Mesenchymal stem cell (in vitro differentiated cells and primary cell): ENCODE data around the gene KHDC1.
"Not testable (repeated sequence)": the region's sequence is repeated elsewhere in the genome, so short reads cannot be mapped to it uniquely, and the experiment has no call there.

ENCODE experiments used
- DNase-seq: peaks from one replicate; pipeline ENCODE4 v3.0.0-alpha.2; 2013
- H2AFZ ChIP-seq: one replicate; pipeline ENCODE4 v1.6.1; 2013; ENCODE audit warnings: low read depth, mild to moderate bottlenecking, control low read depth, inconsistent platforms, low read length, moderate library complexity
- H2AK5ac ChIP-seq: 2 replicates; pipeline ENCODE4 v1.6.1; 2013; ENCODE audit warnings: low read length, moderate library complexity, mild to moderate bottlenecking, inconsistent platforms; ENCODE audit not compliant: severe bottlenecking
- H2BK120ac ChIP-seq: one replicate; pipeline ENCODE4 v1.6.1; 2013; ENCODE audit warnings: low read depth, mild to moderate bottlenecking, inconsistent platforms, low read length, moderate library complexity
- H2BK12ac ChIP-seq, 2 experiments: one replicate each; pipeline ENCODE4 v1.6.1; 2013; ENCODE audit warnings: inconsistent platforms in 2 of 2, low read length in 2 of 2, mild to moderate bottlenecking in 2 of 2, moderate library complexity in 2 of 2, control low read depth in 1 of 2
- H2BK15ac ChIP-seq: one replicate; pipeline ENCODE4 v1.6.1; 2013; ENCODE audit warnings: mild to moderate bottlenecking, low read depth, inconsistent platforms; ENCODE audit not compliant: poor library complexity, severe bottlenecking
- H2BK5ac ChIP-seq: 2 replicates; pipeline ENCODE4 v1.6.1; 2013; ENCODE audit warnings: low read depth, mild to moderate bottlenecking, low read length, control low read depth, inconsistent platforms; ENCODE audit not compliant: poor library complexity, severe bottlenecking
- H3K14ac ChIP-seq, 2 experiments: one replicate each; pipeline ENCODE4 v1.6.1; 2013; ENCODE audit warnings: inconsistent platforms in 2 of 2, low read length in 2 of 2, control low read depth in 1 of 2, mild to moderate bottlenecking in 1 of 2, moderate library complexity in 1 of 2
- H3K18ac ChIP-seq, 2 experiments: one replicate each; pipeline ENCODE4 v1.6.1; 2013; ENCODE audit warnings: inconsistent platforms in 2 of 2, low read length in 2 of 2, control low read depth in 1 of 2, low read depth in 1 of 2, mild to moderate bottlenecking in 1 of 2
- H3K23ac ChIP-seq, 2 experiments: one replicate each; pipeline ENCODE4 v1.6.1; 2013; ENCODE audit warnings: inconsistent platforms in 2 of 2, low read length in 2 of 2, mild to moderate bottlenecking in 2 of 2, moderate library complexity in 2 of 2, control low read depth in 1 of 2
- H3K27ac ChIP-seq: 2 replicates; pipeline ENCODE4 v1.5.1; 2013; ENCODE audit warnings: mild to moderate bottlenecking, moderate library complexity, low read length, control low read depth, inconsistent platforms; ENCODE audit not compliant: poor library complexity, severe bottlenecking
- H3K27me3 ChIP-seq, 2 experiments: 2 replicates each; pipeline versions ENCODE4 v1.6.1 to v1.7.0; 2013; ENCODE audit warnings: low read length in 2 of 2, mild to moderate bottlenecking in 2 of 2, moderate library complexity in 2 of 2, control low read depth in 1 of 2, inconsistent platforms in 1 of 2; ENCODE audit not compliant: control insufficient read depth in 1 of 2, insufficient read depth in 1 of 2
- H3K36me3 ChIP-seq, 2 experiments: 2 replicates each; pipeline versions ENCODE4 v1.6.1 to v1.7.0; 2013; ENCODE audit warnings: low read length in 2 of 2, control low read depth in 1 of 2, inconsistent platforms in 1 of 2, low read depth in 1 of 2, mild to moderate bottlenecking in 1 of 2; ENCODE audit not compliant: insufficient read depth in 2 of 2, control insufficient read depth in 1 of 2
- H3K4ac ChIP-seq, 2 experiments: one replicate each; pipeline ENCODE4 v1.6.1; 2013; ENCODE audit warnings: inconsistent platforms in 2 of 2, low read length in 2 of 2, mild to moderate bottlenecking in 2 of 2, moderate library complexity in 2 of 2, control low read depth in 1 of 2, low read depth in 1 of 2
- H3K4me1 ChIP-seq: 2 replicates; pipeline ENCODE4 v1.6.1; 2013; ENCODE audit warnings: low read depth, low read length, control low read depth; ENCODE audit not compliant: control insufficient read depth, insufficient read depth
- H3K4me2 ChIP-seq: 2 replicates; pipeline ENCODE4 v1.6.1; 2013; ENCODE audit warnings: low read length, mild to moderate bottlenecking, inconsistent platforms; ENCODE audit not compliant: poor library complexity, severe bottlenecking
- H3K4me3 ChIP-seq, 2 experiments: 2 replicates each; pipeline versions ENCODE4 v1.5.1 to v1.7.0; 2013; ENCODE audit warnings: low read length in 2 of 2, mild to moderate bottlenecking in 2 of 2, control low read depth in 1 of 2, low read depth in 1 of 2; ENCODE audit not compliant: insufficient read depth in 1 of 2
- H3K79me1 ChIP-seq: replicated peaks from 2 replicates; pipeline ENCODE4 v1.6.1; 2013; ENCODE audit warnings: mild to moderate bottlenecking, control low read depth, low read length, inconsistent platforms; ENCODE audit not compliant: poor library complexity, severe bottlenecking
- H3K9ac ChIP-seq: 2 replicates; pipeline ENCODE4 v1.7.0; 2013; ENCODE audit warnings: mild to moderate bottlenecking, low read length, moderate library complexity
- H3K9me3 ChIP-seq: 2 replicates; pipeline ENCODE4 v1.7.0; 2013; ENCODE audit warnings: mild to moderate bottlenecking, low read length; ENCODE audit not compliant: control insufficient read depth
- H4K8ac ChIP-seq: one replicate; pipeline ENCODE4 v1.6.1; 2013; ENCODE audit warnings: inconsistent platforms, mild to moderate bottlenecking, low read length, moderate library complexity
- H4K91ac ChIP-seq: one replicate; pipeline ENCODE4 v1.6.1; 2013; ENCODE audit warnings: mild to moderate bottlenecking, low read length, inconsistent platforms
- WGBS: methylation state at CpG from one replicate; pipeline ENCODE4 v1.1.7; 2013; ENCODE audit warnings: mixed read lengths; 5-methylcytosine and 5-hydroxymethylcytosine counted together

KHDC1 gene

DNA sequence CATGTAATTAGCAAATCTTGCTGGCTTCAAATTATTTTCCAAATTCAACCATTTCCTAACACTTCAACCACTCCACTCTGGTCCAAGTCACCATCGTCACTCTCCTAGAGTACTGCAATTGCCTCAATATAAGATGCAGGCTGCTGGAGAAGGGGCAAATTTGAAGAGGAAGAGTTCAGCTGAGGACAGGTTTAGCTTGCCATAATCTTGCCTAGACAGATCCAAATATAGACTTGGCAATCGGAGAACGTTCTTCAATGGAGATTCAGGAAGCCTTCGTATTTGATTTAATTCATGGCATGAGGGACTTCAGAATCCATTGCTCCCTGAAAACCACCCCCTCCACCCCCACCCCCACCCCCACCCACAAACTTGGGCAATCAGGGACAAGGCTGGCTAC, 22.3 kb downstream of the KHDC1 start:
- no peaks in the 10 kb centered on the region for H3K27me3 ChIP-seq
- no peak overlapping the region for H3K4ac ChIP-seq
- H3K18ac ChIP-seq: no peak overlapping the region
- no peak overlapping the region for H2AFZ ChIP-seq
- H2BK5ac ChIP-seq: no peak overlapping the region
- H3K9ac ChIP-seq: no peak overlapping the region
- H4K8ac ChIP-seq: no peak overlapping the region
- H3K79me1 ChIP-seq: no peaks in the 10 kb centered on the region
- no peak overlapping the region for H4K91ac ChIP-seq
- no peak overlapping the region for H3K4me3 ChIP-seq
- no peak overlapping the region for H2BK15ac ChIP-seq
- no peaks in the 10 kb centered on the region for H3K36me3 ChIP-seq
- peaks cover 1% of the 10 kb centered on the region for H3K4me1 ChIP-seq
- WGBS: 100% methylated on average over 4 of the region's 4 CpGs
- no peaks in the 10 kb centered on the region for H3K9me3 ChIP-seq
- DNase-seq: no peak
- no peak overlapping the region for H3K23ac ChIP-seq
- no peak overlapping the region for H3K27ac ChIP-seq
- H3K14ac ChIP-seq: no peak overlapping the region
- no peak overlapping the region for H2BK12ac ChIP-seq
- no peak overlapping the region for H2AK5ac ChIP-seq
- no peak overlapping the region for H2BK120ac ChIP-seq
- H3K4me2 ChIP-seq: no peak overlapping the region

GRCh38 chr6:73236144-73236750, 26.7 kb downstream of the KHDC1 start:
- Histone ChIP-seq H2BK120ac (no peak overlapping the region), H3K9me3 (no peaks in the 10 kb centered on the region), H4K8ac (no peak overlapping the region), H3K9ac (no peak overlapping the region), H2AFZ (no peak overlapping the region), H3K23ac (no peak overlapping the region), H4K91ac (no peak overlapping the region), H2BK12ac (no peak overlapping the region), H3K36me3 (no peaks in the 10 kb centered on the region), H2AK5ac (no peak overlapping the region), H3K18ac (no peak overlapping the region), H3K4ac (no peak overlapping the region), H3K79me1 (no peaks in the 10 kb centered on the region), H3K27ac (no peak overlapping the region), H3K27me3 (no peaks in the 10 kb centered on the region), H3K14ac (no peak overlapping the region), H3K4me2 (no peak overlapping the region), H2BK5ac (no peak overlapping the region), H3K4me3 (no peak overlapping the region), H2BK15ac (no peak overlapping the region), H3K4me1 (peaks cover 1% of the 10 kb centered on the region)
- DNase-seq: peak; percentile 78
- 60% methylated on average over 4 of the region's 5 CpGs for WGBS

DNA sequence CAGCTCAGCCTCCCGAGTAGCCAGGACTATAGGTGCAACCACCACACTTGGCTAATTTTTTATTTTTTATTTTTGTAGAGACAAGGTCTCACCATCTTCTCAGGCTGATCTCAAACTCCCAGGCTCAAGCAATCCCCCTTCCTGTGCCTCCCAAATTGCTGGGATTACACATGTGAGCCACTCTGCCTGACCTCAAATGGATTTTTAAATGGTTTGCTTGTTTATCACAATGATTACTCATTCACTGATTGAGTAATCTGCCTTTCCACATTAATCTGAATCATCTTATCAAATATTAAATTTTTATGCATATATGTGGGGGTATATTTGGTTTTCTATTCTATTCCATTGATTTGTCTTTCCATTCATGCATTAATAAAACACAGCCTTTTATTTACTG, 28.3 kb downstream of the KHDC1 start:
- Histone ChIP-seq H3K79me1 (no peaks in the 10 kb centered on the region), H3K27me3 (no peaks in the 10 kb centered on the region), H3K14ac (no peak overlapping the region), H3K23ac (no peak overlapping the region), H2BK15ac (no peak overlapping the region), H4K8ac (no peak overlapping the region), H3K27ac (no peak overlapping the region), H3K18ac (no peak overlapping the region), H3K4ac (no peak overlapping the region), H2AK5ac (no peak overlapping the region), H3K36me3 (no peaks in the 10 kb centered on the region), H3K9me3 (no peaks in the 10 kb centered on the region), H2BK12ac (no peak overlapping the region), H2AFZ (no peak overlapping the region), H3K4me1 (peaks cover 1% of the 10 kb centered on the region), H4K91ac (no peak overlapping the region), H2BK120ac (no peak overlapping the region), H2BK5ac (no peak overlapping the region), H3K4me3 (no peak overlapping the region), H3K9ac (peak overlapping the region; percentile 55), H3K4me2 (no peak overlapping the region)
- WGBS: 80% methylated on average over 1 of the region's 1 CpG
- DNase-seq: peak; percentile 49

DNA sequence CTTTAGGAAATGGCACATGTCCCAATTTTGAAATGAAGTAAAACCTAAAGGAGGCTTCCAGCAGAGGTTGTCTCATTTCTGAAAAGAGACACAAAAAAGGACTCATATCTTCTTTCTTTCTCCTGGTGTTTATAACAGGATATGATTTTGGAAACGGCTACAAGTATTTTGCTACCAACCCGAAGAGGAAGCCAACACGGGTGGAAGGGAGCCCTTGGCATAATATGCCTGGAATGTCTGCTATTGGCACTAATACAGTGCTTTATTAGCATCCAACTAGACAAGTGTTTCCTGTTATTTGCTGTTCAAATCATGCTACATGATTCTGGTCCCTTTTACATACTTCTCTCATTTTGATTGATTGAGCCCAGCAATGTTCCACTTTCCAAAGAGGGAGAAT, 29.0 kb downstream of the KHDC1 start:
- H3K4ac ChIP-seq, H2BK5ac ChIP-seq, H3K79me1 ChIP-seq, H2BK12ac ChIP-seq, H3K27ac ChIP-seq, H3K4me3 ChIP-seq, H3K27me3 ChIP-seq, H2BK15ac ChIP-seq, H3K23ac ChIP-seq, DNase-seq, H3K4me1 ChIP-seq, H2BK120ac ChIP-seq, H3K18ac ChIP-seq, H3K4me2 ChIP-seq, H3K9me3 ChIP-seq, H2AK5ac ChIP-seq, H4K91ac ChIP-seq, H2AFZ ChIP-seq, H3K36me3 ChIP-seq, H3K14ac ChIP-seq, H4K8ac ChIP-seq: not testable (repeated sequence)
- 80% methylated on average over 3 of the region's 3 CpGs for WGBS
- peak overlapping the region; percentile 55 for H3K9ac ChIP-seq
